K562 (cell line): Measurements from ENCODE around the gene SREBF1. TPM values are rescaled to one million over a fixed set of nuclear protein-coding genes. Genes with fewer than 3 reads are reported as not detected.

Experiments
- BCOR ChIP-seq: fragments of 450-650 bp; IDR thresholded peaks from 2 replicates; pipeline ENCODE4 v1.6.1; 2016
- E2F3 ChIP-seq: fragments of 250-450 bp; sonication (Bioruptor Pico); IDR thresholded peaks from 2 replicates; pipeline ENCODE4 v1.4.0; 2020; ENCODE audit warnings: mild to moderate bottlenecking
- FIP1L1 ChIP-seq: fragments of 200-400 bp; formaldehyde crosslinking; IDR thresholded peaks from 2 replicates; pipeline ENCODE4 v1.6.1; 2018; ENCODE audit warnings: mild to moderate bottlenecking, low read depth, low read length; ENCODE audit not compliant: poor library complexity, severe bottlenecking
- MAFK ChIP-seq: IDR thresholded peaks from 2 replicates; pipeline ENCODE4 v1.6.1; 2011; ENCODE audit warnings: low read length, improper control_type of control experiment
- MBD2 ChIP-seq: sonication (generic); IDR thresholded peaks from 2 replicates; pipeline ENCODE4 v1.6.1; 2016; ENCODE audit warnings: low read depth, borderline replicate concordance
- POLR2A ChIP-seq: fragments of 450-650 bp; conservative IDR thresholded peaks from 2 replicates; pipeline ENCODE4 v1.6.1; 2016
- POU5F1 ChIP-seq: fragments of 150-350 bp; IDR thresholded peaks from 2 replicates; pipeline ENCODE4 v1.6.1; 2014; ENCODE audit warnings: borderline replicate concordance, low read length, low read depth, mild to moderate bottlenecking; ENCODE audit not compliant: partially characterized antibody
- RAD51 ChIP-seq: fragments of 450-650 bp; IDR thresholded peaks from 2 replicates; pipeline ENCODE4 v1.7.1; 2016; ENCODE audit warnings: low read depth, mild to moderate bottlenecking, borderline replicate concordance
- RB1 ChIP-seq: fragments of 450-650 bp; IDR thresholded peaks from 2 replicates; pipeline ENCODE4 v1.6.1; 2017; ENCODE audit warnings: low read depth, mild to moderate bottlenecking
- RBFOX2 ChIP-seq: fragments of 200-400 bp; formaldehyde crosslinking; IDR thresholded peaks from 2 replicates; pipeline ENCODE4 v1.6.1; 2017; ENCODE audit warnings: low read depth, mild to moderate bottlenecking, low read length, moderate library complexity
- RBM22 ChIP-seq: fragments of 200-400 bp; formaldehyde crosslinking; IDR thresholded peaks from 2 replicates; pipeline ENCODE4 v1.6.1; 2018; ENCODE audit warnings: low read length, low read depth; ENCODE audit not compliant: poor library complexity, severe bottlenecking
- ZEB2 ChIP-seq: fragments of 450-650 bp; IDR thresholded peaks from 2 replicates; pipeline ENCODE4 v1.6.1; 2016
- ZFP30 ChIP-seq: fragments of 250-450 bp; sonication (Bioruptor Pico); IDR thresholded peaks from 2 replicates; pipeline ENCODE4 v1.8.0; 2022; ENCODE audit warnings: moderate library complexity, mild to moderate bottlenecking, inconsistent platforms, borderline replicate concordance
- ZNF165 ChIP-seq: fragments of 250-450 bp; sonication (Bioruptor Pico); IDR thresholded peaks from 2 replicates; pipeline ENCODE4 v1.4.0; 2020; ENCODE audit warnings: borderline replicate concordance
- ZNF175 ChIP-seq: fragments of 200-800 bp; sonication (Bioruptor generic); IDR thresholded peaks from 2 replicates; pipeline ENCODE4 v1.6.1; 2016; ENCODE audit warnings: low read depth, mild to moderate bottlenecking, missing genetic modification characterization, missing compliant biosample characterization
- polyA plus RNA-seq, 8 experiments: library from polyadenylated mRNA; depleted of rRNA in 4 of 8; stranded (reverse) in 5 of 8; unstranded in 3 of 8; fragments of >200 nt; fragmentation: Nextera tagmentation in 2 of 8; fragmentation: Illumina TruSeq in 1 of 8; extraction: Ambion mirVana in 2 of 8; extraction: Trizol in 1 of 8; gene quantifications; 2 replicates each; pipeline versions ENCODE4 v1.2.1 to v1.2.3, GENCODE V29; 2011 to 2014; ENCODE audit warnings: inconsistent platforms in 1 of 8, missing spikeins in 1 of 8
- total RNA-seq, 7 experiments: library from RNA; depleted of rRNA in 6 of 7; stranded (reverse); fragments of >200 nt in 6 of 7; fragmentation: Illumina TruSeq in 2 of 7; extraction: Trizol in 2 of 7; gene quantifications; 2 replicates each; pipeline versions ENCODE4 v1.2.1 to v1.2.3, GENCODE V29; 2011 to 2021; ENCODE audit warnings: low replicate concordance in 1 of 7
- TF ChIP-seq, protein P1 (sequence below), 2 experiments: fragments of 450-650 bp in 1 of 2; sonication (generic) in 1 of 2; formaldehyde crosslinking; conservative IDR thresholded peaks; 2 replicates each; pipeline versions ENCODE4 v1.4.0 to v1.8.1; 2020 to 2022; ENCODE audit warnings: mild to moderate bottlenecking in 1 of 2, missing genetic modification reagents in 1 of 2
- TF ChIP-seq, protein P2 (sequence below): fragments of 450-650 bp; IDR thresholded peaks from 2 replicates; pipeline ENCODE4 v1.6.1; 2016; ENCODE audit warnings: low read depth
- TF ChIP-seq, protein P3 (sequence below): sonication (generic); formaldehyde crosslinking; IDR thresholded peaks from 2 replicates; pipeline ENCODE4 v1.9.0; 2022; ENCODE audit warnings: mild to moderate bottlenecking, missing genetic modification reagents
- TF ChIP-seq, protein P4 (sequence below): fragments of 450-650 bp; formaldehyde crosslinking; conservative IDR thresholded peaks from 2 replicates; pipeline ENCODE4 v1.4.0; 2022; ENCODE audit warnings: mild to moderate bottlenecking, missing genetic modification characterization

The SREBF1 gene
- total and polyA plus RNA-seq, 9 of the 15 experiments (the other 6 are each of a cell fraction or from before 2014, with no cell fraction given), result 1.6 to 169 (median 69.4) TPM

DNA sequence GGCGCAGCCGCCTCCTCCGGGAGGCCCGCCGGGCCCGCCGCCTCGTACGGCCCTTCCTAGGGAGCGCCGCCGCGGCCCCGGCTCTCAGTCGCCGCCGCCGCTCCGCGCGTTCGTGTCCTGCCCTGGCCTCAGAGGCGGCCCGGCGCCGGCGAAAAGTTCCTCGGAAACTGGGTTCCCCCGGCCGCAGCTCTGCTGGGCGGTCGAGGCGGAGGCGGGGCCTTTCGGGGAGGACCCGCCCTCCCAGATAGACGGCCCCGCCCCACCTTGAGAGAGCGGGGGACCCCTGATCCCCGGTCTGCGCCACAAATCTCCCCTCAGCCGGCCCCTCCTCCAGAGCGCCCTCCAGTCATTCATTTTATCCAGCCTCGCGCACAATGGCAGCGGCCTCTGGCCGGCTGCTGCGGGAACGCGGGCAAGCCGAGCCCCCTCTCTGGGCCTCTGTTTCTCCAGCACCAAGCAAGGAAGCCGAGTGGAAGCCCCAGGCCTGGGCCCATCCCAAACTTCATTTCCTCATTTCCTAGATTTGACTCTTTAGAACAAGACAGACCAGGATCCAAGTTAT lies at the start of gene SREBF1 (continued):
- TF ChIP-seq RAD51, result no peak
- no peak for TF ChIP-seq BCOR
- no peak for TF ChIP-seq ZFP30 (CRISPR knock-in tag)
- no peak for TF ChIP-seq ZNF165
- no peak for TF ChIP-seq MBD2
- TF ChIP-seq E2F3 (CRISPR knock-in tag), result 0 out of 2 replicates have a peak, but pooled peaks have one; percentile 5
- TF ChIP-seq POLR2A, result peak; percentile 13; the same call in 1 of the 2 replicates
- TF ChIP-seq ZEB2, result no peak
- TF ChIP-seq, protein P1, sequence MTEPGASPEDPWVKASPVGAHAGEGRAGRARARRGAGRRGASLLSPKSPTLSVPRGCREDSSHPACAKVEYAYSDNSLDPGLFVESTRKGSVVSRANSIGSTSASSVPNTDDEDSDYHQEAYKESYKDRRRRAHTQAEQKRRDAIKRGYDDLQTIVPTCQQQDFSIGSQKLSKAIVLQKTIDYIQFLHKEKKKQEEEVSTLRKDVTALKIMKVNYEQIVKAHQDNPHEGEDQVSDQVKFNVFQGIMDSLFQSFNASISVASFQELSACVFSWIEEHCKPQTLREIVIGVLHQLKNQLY (CRISPR knock-in tag; conservative IDR thresholded peaks at IDR 0.05), result no peak
- TF ChIP-seq MAFK, result no peak
- TF ChIP-seq, protein P2, sequence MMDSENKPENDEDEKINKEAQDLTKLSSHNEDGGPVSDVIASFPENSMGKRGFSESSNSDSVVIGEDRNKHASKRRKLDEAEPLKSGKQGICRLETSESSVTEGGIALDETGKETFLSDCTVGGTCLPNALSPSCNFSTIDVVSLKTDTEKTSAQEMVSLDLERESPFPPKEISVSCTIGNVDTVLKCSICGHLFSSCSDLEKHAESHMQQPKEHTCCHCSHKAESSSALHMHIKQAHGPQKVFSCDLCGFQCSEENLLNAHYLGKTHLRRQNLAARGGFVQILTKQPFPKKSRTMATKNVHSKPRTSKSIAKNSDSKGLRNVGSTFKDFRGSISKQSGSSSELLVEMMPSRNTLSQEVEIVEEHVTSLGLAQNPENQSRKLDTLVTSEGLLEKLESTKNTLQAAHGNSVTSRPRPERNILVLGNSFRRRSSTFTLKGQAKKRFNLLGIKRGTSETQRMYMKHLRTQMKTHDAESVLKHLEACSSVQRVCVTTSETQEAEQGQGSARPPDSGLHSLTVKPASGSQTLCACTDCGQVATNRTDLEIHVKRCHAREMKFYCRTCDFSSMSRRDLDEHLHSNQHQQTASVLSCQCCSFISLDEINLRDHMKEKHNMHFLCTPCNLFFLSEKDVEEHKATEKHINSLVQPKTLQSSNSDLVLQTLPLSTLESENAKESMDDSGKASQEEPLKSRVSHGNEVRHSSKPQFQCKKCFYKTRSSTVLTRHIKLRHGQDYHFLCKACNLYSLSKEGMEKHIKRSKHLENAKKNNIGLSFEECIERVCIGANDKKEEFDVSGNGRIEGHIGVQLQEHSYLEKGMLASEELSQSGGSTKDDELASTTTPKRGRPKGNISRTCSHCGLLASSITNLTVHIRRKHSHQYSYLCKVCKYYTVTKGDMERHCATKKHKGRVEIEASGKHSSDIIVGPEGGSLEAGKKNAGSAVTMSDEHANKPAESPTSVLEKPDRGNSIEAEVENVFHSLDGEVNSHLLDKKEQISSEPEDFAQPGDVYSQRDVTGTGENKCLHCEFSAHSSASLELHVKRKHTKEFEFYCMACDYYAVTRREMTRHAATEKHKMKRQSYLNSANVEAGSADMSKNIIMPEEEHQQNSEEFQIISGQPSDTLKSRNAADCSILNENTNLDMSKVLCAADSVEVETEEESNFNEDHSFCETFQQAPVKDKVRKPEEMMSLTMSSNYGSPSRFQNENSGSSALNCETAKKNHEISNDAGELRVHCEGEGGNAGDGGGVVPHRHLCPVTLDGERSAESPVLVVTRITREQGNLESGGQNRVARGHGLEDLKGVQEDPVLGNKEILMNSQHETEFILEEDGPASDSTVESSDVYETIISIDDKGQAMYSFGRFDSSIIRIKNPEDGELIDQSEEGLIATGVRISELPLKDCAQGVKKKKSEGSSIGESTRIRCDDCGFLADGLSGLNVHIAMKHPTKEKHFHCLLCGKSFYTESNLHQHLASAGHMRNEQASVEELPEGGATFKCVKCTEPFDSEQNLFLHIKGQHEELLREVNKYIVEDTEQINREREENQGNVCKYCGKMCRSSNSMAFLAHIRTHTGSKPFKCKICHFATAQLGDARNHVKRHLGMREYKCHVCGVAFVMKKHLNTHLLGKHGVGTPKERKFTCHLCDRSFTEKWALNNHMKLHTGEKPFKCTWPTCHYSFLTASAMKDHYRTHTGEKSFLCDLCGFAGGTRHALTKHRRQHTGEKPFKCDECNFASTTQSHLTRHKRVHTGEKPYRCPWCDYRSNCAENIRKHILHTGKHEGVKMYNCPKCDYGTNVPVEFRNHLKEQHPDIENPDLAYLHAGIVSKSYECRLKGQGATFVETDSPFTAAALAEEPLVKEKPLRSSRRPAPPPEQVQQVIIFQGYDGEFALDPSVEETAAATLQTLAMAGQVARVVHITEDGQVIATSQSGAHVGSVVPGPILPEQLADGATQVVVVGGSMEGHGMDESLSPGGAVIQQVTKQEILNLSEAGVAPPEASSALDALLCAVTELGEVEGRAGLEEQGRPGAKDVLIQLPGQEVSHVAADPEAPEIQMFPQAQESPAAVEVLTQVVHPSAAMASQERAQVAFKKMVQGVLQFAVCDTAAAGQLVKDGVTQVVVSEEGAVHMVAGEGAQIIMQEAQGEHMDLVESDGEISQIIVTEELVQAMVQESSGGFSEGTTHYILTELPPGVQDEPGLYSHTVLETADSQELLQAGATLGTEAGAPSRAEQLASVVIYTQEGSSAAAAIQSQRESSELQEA, result no peak
- peak; percentile 88 for TF ChIP-seq RBFOX2
- TF ChIP-seq, protein P3, sequence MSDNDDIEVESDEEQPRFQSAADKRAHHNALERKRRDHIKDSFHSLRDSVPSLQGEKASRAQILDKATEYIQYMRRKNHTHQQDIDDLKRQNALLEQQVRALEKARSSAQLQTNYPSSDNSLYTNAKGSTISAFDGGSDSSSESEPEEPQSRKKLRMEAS (CRISPR knock-in tag), result no peak
- TF ChIP-seq RB1, result peak; percentile 0; the same call in 1 of the 2 replicates
- TF ChIP-seq FIP1L1, result peak; percentile 11
- TF ChIP-seq, protein P4, sequence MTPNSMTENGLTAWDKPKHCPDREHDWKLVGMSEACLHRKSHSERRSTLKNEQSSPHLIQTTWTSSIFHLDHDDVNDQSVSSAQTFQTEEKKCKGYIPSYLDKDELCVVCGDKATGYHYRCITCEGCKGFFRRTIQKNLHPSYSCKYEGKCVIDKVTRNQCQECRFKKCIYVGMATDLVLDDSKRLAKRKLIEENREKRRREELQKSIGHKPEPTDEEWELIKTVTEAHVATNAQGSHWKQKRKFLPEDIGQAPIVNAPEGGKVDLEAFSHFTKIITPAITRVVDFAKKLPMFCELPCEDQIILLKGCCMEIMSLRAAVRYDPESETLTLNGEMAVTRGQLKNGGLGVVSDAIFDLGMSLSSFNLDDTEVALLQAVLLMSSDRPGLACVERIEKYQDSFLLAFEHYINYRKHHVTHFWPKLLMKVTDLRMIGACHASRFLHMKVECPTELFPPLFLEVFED (CRISPR knock-in tag), result no peak
- no peak for TF ChIP-seq POU5F1
- TF ChIP-seq ZNF175 (CRISPR knock-in tag), result no peak
- TF ChIP-seq RBM22, result peak; percentile 66
